GM12892 (cell line): Measurements from ENCODE around the gene DTWD1.
"Not testable (repeated sequence)": the region's sequence is repeated elsewhere in the genome, so short reads cannot be mapped to it uniquely, and the experiment has no call there.

Experiments
- POLR2A ChIP-seq: IDR thresholded peaks from 2 replicates; pipeline ENCODE4 v1.6.1; 2011; ENCODE audit warnings: low read depth, low read length, control low read depth
- POLR2AphosphoS5 ChIP-seq: IDR thresholded peaks from 2 replicates; pipeline ENCODE4 v1.6.1; 2011; ENCODE audit warnings: low read depth, low read length, control low read depth
- TAF1 ChIP-seq: IDR thresholded peaks from 2 replicates; pipeline ENCODE4 v1.6.1; 2011; ENCODE audit warnings: low read depth, mild to moderate bottlenecking, control low read depth, low read length, borderline replicate concordance

DNA sequence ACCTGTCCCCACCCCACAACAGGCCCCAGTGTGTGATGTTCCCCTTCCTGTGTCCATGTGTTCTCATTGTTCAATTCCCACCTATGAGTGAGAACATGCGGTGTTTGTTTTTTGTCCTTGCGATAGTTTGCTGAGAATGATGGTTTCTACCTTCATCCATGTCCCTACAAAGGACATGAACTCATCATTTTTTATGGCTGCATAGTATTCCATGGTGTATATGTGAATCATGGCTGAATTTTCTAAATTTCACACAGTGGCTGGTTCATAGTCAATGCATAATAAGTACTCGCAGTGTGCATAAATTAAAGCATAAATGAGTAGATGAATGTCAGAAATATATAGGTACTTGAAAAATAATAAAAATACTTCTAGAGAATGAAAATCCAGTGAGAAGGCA lies 8.6 kb upstream of the DTWD1 start:
- TF ChIP-seq POLR2AphosphoS5, TAF1, POLR2A: not testable (repeated sequence)
